Astrocyte (in vitro differentiated cells and primary cell): Measurements from ENCODE around the gene EPB41. TPM values are rescaled to one million over a fixed set of nuclear protein-coding genes. Genes with fewer than 3 reads are reported as not detected.

Source experiments
- DNase-seq: peaks from one replicate; pipeline ENCODE4 v3.0.0-alpha.2; 2010; ENCODE audit warnings: low read depth
- FAIRE-seq: peaks from 2 replicates; lab custom pipeline; 2011; peaks lifted over from hg19 to GRCh38; lab: Jason Lieb, UNC
- H2AFZ ChIP-seq: 2 replicates; pipeline ENCODE4 v1.6.0; 2012; ENCODE audit warnings: low read depth, low read length, inconsistent platforms
- H3K27ac ChIP-seq: 2 replicates; pipeline ENCODE4 v1.5.1; 2011; ENCODE audit warnings: low read depth, low read length, inconsistent platforms
- H3K27me3 ChIP-seq: 2 replicates; pipeline ENCODE4 v1.6.0; 2011; ENCODE audit warnings: low read length, inconsistent platforms; ENCODE audit not compliant: insufficient read depth
- H3K36me3 ChIP-seq: 2 replicates; pipeline ENCODE4 v1.5.1; 2011; ENCODE audit warnings: low read length, inconsistent platforms; ENCODE audit not compliant: insufficient read depth
- H3K4me1 ChIP-seq: 2 replicates; pipeline ENCODE4 v1.5.1; 2011; ENCODE audit warnings: low read length, inconsistent platforms; ENCODE audit not compliant: insufficient read depth
- H3K4me2 ChIP-seq: 2 replicates; pipeline ENCODE4 v1.6.0; 2012; ENCODE audit warnings: low read length, inconsistent platforms
- H3K4me3 ChIP-seq: 2 replicates; pipeline ENCODE4 v1.5.1; 2011; ENCODE audit warnings: low read depth, mild to moderate bottlenecking, low read length, inconsistent platforms; ENCODE audit not compliant: insufficient read depth
- H3K79me2 ChIP-seq: 2 replicates; pipeline ENCODE4 v1.6.0; 2012; ENCODE audit warnings: mild to moderate bottlenecking, low read length, inconsistent platforms; ENCODE audit not compliant: insufficient read depth
- H3K9ac ChIP-seq: 2 replicates; pipeline ENCODE4 v1.6.0; 2012; ENCODE audit warnings: mild to moderate bottlenecking, low read length, inconsistent platforms
- H3K9me3 ChIP-seq: 2 replicates; pipeline ENCODE4 v1.5.1; 2012; ENCODE audit warnings: low read depth, mild to moderate bottlenecking, low read length, inconsistent platforms; ENCODE audit not compliant: insufficient read depth
- H4K20me1 ChIP-seq: 2 replicates; pipeline ENCODE4 v1.6.0; 2012; ENCODE audit warnings: low read length, inconsistent platforms; ENCODE audit not compliant: insufficient read depth
- H3K27ac Mint-ChIP-seq: one replicate; pipeline ENCODE4 v1.8.0; 2021; ENCODE audit warnings: mild to moderate bottlenecking, mixed read lengths; ENCODE audit not compliant: unreplicated experiment
- H3K27me3 Mint-ChIP-seq: one replicate; pipeline ENCODE4 v1.8.0; 2021; ENCODE audit warnings: low read depth, mixed read lengths; ENCODE audit not compliant: unreplicated experiment
- H3K36me3 Mint-ChIP-seq: one replicate; pipeline ENCODE4 v1.8.0; 2021; ENCODE audit warnings: low read depth, mixed read lengths; ENCODE audit not compliant: unreplicated experiment
- H3K4me1 Mint-ChIP-seq: one replicate; pipeline ENCODE4 v1.8.0; 2021; ENCODE audit warnings: low read depth, mixed read lengths; ENCODE audit not compliant: unreplicated experiment
- H3K4me3 Mint-ChIP-seq: one replicate; pipeline ENCODE4 v1.8.0; 2021; ENCODE audit warnings: mild to moderate bottlenecking, moderate library complexity, mixed read lengths; ENCODE audit not compliant: unreplicated experiment
- H3K9me3 Mint-ChIP-seq: one replicate; pipeline ENCODE4 v1.8.0; 2021; ENCODE audit warnings: mild to moderate bottlenecking, mixed read lengths; ENCODE audit not compliant: unreplicated experiment
- CTCF ChIP-seq: IDR thresholded peaks from 2 replicates; pipeline ENCODE4 v1.5.1; 2011; ENCODE audit warnings: low read depth, mild to moderate bottlenecking, inconsistent platforms, low read length, moderate library complexity; ENCODE audit not compliant: insufficient read depth
- EZH2 ChIP-seq: IDR thresholded peaks from 2 replicates; pipeline ENCODE4 v1.6.1; 2012; ENCODE audit warnings: mild to moderate bottlenecking, low read length, inconsistent platforms; ENCODE audit not compliant: insufficient read depth
- total RNA-seq: library from RNA; stranded (reverse); gene quantifications from 2 replicates; pipeline ENCODE4 v1.2.1, GENCODE V29; 2021

EPB41 gene
- total RNA-seq, 1 donor from 2014 or later, result 13.9 TPM

- no peak overlapping the region for H3K9ac ChIP-seq
- Mint-ChIP-seq H3K27me3 (no peaks in the 10 kb centered on the region), H3K36me3 (peaks cover 24% of the 10 kb centered on the region), H3K4me3 (peak overlapping the region; percentile 9), H3K9me3 (no peaks in the 10 kb centered on the region), H3K4me1 (peaks cover 9% of the 10 kb centered on the region), H3K27ac (peak overlapping the region; percentile 88)
- DNase-seq (peak; percentile 34), FAIRE-seq (no peak)
- no peak overlapping the region for H3K27ac ChIP-seq
- no peak overlapping the region for H3K4me3 ChIP-seq
- no peak overlapping the region for H2AFZ ChIP-seq
- H3K79me2 ChIP-seq, result peaks cover 73% of the 10 kb centered on the region
- H4K20me1 ChIP-seq, result peaks cover 62% of the 10 kb centered on the region
- no peaks in the 10 kb centered on the region for H3K4me1 ChIP-seq
- H3K9me3 ChIP-seq, result no peaks in the 10 kb centered on the region
- H3K27me3 ChIP-seq, result no peaks in the 10 kb centered on the region
- no peak overlapping the region for H3K4me2 ChIP-seq
- TF ChIP-seq CTCF (no peak), EZH2 (no peak)
- peaks cover 65% of the 10 kb centered on the region for H3K36me3 ChIP-seq
Observed at GRCh38 chr1:29156543-29157268, 242.3 kb downstream of the EPB41 start.

- Mint-ChIP-seq H3K4me1 (peaks cover 9% of the 10 kb centered on the region), H3K27ac (no peak overlapping the region), H3K27me3 (no peaks in the 10 kb centered on the region), H3K4me3 (no peak overlapping the region), H3K9me3 (no peaks in the 10 kb centered on the region), H3K36me3 (peaks cover 20% of the 10 kb centered on the region)
- Histone ChIP-seq H4K20me1 (peaks cover 64% of the 10 kb centered on the region), H3K4me1 (no peaks in the 10 kb centered on the region), H3K36me3 (peaks cover 60% of the 10 kb centered on the region), H3K9ac (no peak overlapping the region), H3K27me3 (no peaks in the 10 kb centered on the region), H3K9me3 (no peaks in the 10 kb centered on the region), H3K4me2 (no peak overlapping the region), H3K27ac (no peak overlapping the region), H3K4me3 (no peak overlapping the region), H3K79me2 (peaks cover 75% of the 10 kb centered on the region), H2AFZ (no peak overlapping the region)
- no peak for DNase-seq
- TF ChIP-seq EZH2 (no peak), CTCF (no peak)
- no peak for FAIRE-seq
Observed at GRCh38 chr1:29157269-29157601, 242.9 kb downstream of the EPB41 start.

GRCh38 chr1:29159773-29160172, 245.4 kb downstream of the EPB41 start:
- no peak for FAIRE-seq
- Mint-ChIP-seq H3K4me3 (no peak overlapping the region), H3K4me1 (peaks cover 14% of the 10 kb centered on the region), H3K27me3 (no peaks in the 10 kb centered on the region), H3K27ac (no peak overlapping the region), H3K36me3 (peaks cover 20% of the 10 kb centered on the region), H3K9me3 (no peaks in the 10 kb centered on the region)
- Histone ChIP-seq H3K9ac (no peak overlapping the region), H3K4me2 (no peak overlapping the region), H2AFZ (no peak overlapping the region), H3K4me3 (no peak overlapping the region), H3K79me2 (peaks cover 94% of the 10 kb centered on the region), H4K20me1 (peaks cover 82% of the 10 kb centered on the region), H3K4me1 (no peaks in the 10 kb centered on the region), H3K27ac (no peak overlapping the region), H3K27me3 (no peaks in the 10 kb centered on the region), H3K36me3 (peaks cover 44% of the 10 kb centered on the region), H3K9me3 (no peaks in the 10 kb centered on the region)
- TF ChIP-seq CTCF (no peak), EZH2 (no peak)
- DNase-seq, result no peak
